Measurements from ENCODE around the gene NUBPL.

DNA sequence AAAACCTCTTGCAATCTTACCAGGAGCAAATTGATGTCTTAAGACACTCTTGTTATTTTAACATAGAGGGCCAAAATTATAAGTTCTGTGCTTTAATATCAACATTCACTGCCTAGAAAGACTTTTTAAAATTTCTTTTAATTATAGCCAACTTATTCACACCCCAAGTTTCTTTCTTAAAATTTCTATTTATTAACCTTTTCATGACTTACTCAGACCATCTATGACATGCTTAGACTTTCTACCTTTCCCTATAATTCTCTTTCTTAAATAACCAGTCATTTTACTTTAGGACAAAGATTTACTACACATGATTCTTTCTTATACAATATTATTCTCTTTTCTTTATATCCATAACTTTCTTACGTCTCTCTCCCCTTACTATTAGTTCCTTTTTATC lies 220.4 kb downstream of the NUBPL start:
- no peak for TF ChIP-seq POLR2A (IDR thresholded peaks at IDR 0.05)
- TF ChIP-seq, protein P1, sequence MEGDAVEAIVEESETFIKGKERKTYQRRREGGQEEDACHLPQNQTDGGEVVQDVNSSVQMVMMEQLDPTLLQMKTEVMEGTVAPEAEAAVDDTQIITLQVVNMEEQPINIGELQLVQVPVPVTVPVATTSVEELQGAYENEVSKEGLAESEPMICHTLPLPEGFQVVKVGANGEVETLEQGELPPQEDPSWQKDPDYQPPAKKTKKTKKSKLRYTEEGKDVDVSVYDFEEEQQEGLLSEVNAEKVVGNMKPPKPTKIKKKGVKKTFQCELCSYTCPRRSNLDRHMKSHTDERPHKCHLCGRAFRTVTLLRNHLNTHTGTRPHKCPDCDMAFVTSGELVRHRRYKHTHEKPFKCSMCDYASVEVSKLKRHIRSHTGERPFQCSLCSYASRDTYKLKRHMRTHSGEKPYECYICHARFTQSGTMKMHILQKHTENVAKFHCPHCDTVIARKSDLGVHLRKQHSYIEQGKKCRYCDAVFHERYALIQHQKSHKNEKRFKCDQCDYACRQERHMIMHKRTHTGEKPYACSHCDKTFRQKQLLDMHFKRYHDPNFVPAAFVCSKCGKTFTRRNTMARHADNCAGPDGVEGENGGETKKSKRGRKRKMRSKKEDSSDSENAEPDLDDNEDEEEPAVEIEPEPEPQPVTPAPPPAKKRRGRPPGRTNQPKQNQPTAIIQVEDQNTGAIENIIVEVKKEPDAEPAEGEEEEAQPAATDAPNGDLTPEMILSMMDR (IDR thresholded peaks at IDR 0.05) = no peak

Data from lower leg skin (tissue), 3 donors.